ENCODE results near the gene IGFLR1. TPM values are rescaled to one million over a fixed set of nuclear protein-coding genes. Genes with fewer than 3 reads are reported as not detected.

Gene IGFLR1
- total and polyA plus RNA-seq, 4 donors = 3.8 to 72.5 (median 26.0) TPM

- no peaks in the 10 kb centered on the region for H3K4me1 ChIP-seq (ENCODE audit: control insufficient read depth in 5 of 5, insufficient read depth in 5 of 5, low read length in 5 of 5)
- no peak for DNase-seq
- peaks cover 7 to 82% (median 37%) of the 10 kb centered on the region in 4 donors for H3K36me3 ChIP-seq (ENCODE audit: control insufficient read depth in 4 of 4, insufficient read depth in 4 of 4, low read length in 4 of 4)
- no peak overlapping the region for H3K9ac ChIP-seq (ENCODE audit: insufficient read depth in 1 of 2, low read length in 2 of 2)
- no peak overlapping the region for H3K27ac ChIP-seq (ENCODE audit: low read depth in 1 of 2, low read length in 1 of 2)
- TF ChIP-seq CTCF (IDR thresholded peaks at IDR 0.05; ENCODE audit: control extremely low read depth, extremely low read depth) = no peak
- 94 to 97% methylated on average over 35 of the region's 35 CpGs for WGBS, 2 donors
- no peaks in the 10 kb centered on the region for H3K27me3 ChIP-seq (ENCODE audit: control insufficient read depth in 3 of 3, insufficient read depth in 3 of 3, low read length in 2 of 3)
- no peaks in the 10 kb centered on the region for H3K9me3 ChIP-seq (ENCODE audit: control insufficient read depth in 4 of 4, insufficient read depth in 3 of 4, low read length in 3 of 4)
- no peak overlapping the region for H3K4me3 ChIP-seq
- no peak for ATAC-seq (ENCODE audit: insufficient read depth, low FRiP score)
Measured at GRCh38 chr19:35733180-35734125, 8.8 kb downstream of the IGFLR1 start.

- 92 to 93% methylated on average over 25 of the region's 25 CpGs for WGBS, 2 donors
- TF ChIP-seq CTCF (IDR thresholded peaks at IDR 0.05; ENCODE audit: control extremely low read depth, extremely low read depth) = no peak
- Histone ChIP-seq H3K27ac (ENCODE audit: low read depth in 1 of 2, low read length in 1 of 2) (no peak overlapping the region), H3K4me3 (no peak overlapping the region), H3K9ac (ENCODE audit: insufficient read depth in 1 of 2, low read length in 2 of 2) (no peak overlapping the region), H3K27me3 (ENCODE audit: control insufficient read depth in 3 of 3, insufficient read depth in 3 of 3, low read length in 2 of 3) (no peaks in the 10 kb centered on the region), H3K36me3 (ENCODE audit: control insufficient read depth in 4 of 4, insufficient read depth in 4 of 4, low read length in 4 of 4) (peaks cover 5 to 82% (median 34%) of the 10 kb centered on the region in 4 donors), H3K4me1 (ENCODE audit: control insufficient read depth in 5 of 5, insufficient read depth in 5 of 5, low read length in 5 of 5) (no peaks in the 10 kb centered on the region), H3K9me3 (ENCODE audit: control insufficient read depth in 4 of 4, insufficient read depth in 3 of 4, low read length in 3 of 4) (no peaks in the 10 kb centered on the region)
- DNase-seq = no peak
- ATAC-seq (ENCODE audit: insufficient read depth, low FRiP score) = no peak
Measured at GRCh38 chr19:35732540-35733179, 9.6 kb downstream of the IGFLR1 start.

GRCh38 chr19:35731779-35732405 is 10.4 kb downstream of the IGFLR1 start:
- no peak for TF ChIP-seq CTCF (IDR thresholded peaks at IDR 0.05; ENCODE audit: control extremely low read depth, extremely low read depth)
- Histone ChIP-seq H3K4me1 (ENCODE audit: control insufficient read depth in 5 of 5, insufficient read depth in 5 of 5, low read length in 5 of 5) (no peaks in the 10 kb centered on the region), H3K9ac (ENCODE audit: insufficient read depth in 1 of 2, low read length in 2 of 2) (no peak overlapping the region), H3K36me3 (ENCODE audit: control insufficient read depth in 4 of 4, insufficient read depth in 4 of 4, low read length in 4 of 4) (peaks cover 5 to 83% (median 36%) of the 10 kb centered on the region in 4 donors), H3K9me3 (ENCODE audit: control insufficient read depth in 4 of 4, insufficient read depth in 3 of 4, low read length in 3 of 4) (no peaks in the 10 kb centered on the region), H3K27me3 (ENCODE audit: control insufficient read depth in 3 of 3, insufficient read depth in 3 of 3, low read length in 2 of 3) (no peaks in the 10 kb centered on the region), H3K27ac (ENCODE audit: low read depth in 1 of 2, low read length in 1 of 2) (no peak overlapping the region), H3K4me3 (no peak overlapping the region)
- no peak for ATAC-seq (ENCODE audit: insufficient read depth, low FRiP score)
- 90% methylated on average over 21 of the region's 21 CpGs for WGBS, 2 donors
- no peak for DNase-seq
